GM21447 (cell line): ENCODE data around the gene DEAF1.

Experiments
- ATAC-seq: cut with Tn5 transposase; IDR thresholded peaks from one replicate; pipeline ENCODE4 v1.9.1; 2021; ENCODE audit not compliant: unreplicated experiment

The DEAF1 gene

DNA sequence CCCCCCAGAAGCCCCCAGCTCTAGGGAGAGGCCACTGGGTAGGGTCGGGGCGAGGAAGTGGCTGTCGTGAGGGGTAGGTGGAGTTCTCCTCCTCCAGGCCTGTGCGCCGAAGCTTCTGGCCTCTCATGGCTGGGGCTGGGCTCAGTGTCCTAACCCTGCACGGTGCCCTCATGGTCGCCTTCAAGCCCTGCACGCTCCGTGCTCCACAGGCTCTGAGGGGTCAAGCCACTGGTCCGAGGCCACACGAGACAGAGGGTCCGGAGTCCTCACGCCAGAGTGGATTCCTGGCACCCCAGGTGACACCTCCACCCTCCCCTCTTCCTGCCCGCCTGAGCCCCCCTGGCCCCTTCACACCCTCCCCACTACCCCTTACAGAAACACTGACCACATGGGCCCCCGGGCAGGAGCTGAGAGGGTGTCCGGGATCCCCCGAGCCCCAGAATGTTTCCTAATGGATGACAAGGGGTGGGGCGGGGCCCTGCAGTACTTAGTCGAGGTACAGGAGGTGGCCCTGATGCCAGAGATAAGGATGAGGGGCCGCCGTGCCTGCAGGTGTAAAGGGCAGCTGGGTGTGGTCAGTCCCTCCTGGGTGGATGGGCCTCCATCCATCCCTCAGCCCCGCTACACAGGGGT, 69.3 kb downstream of the DEAF1 start:
- ATAC-seq: no peak

DNA sequence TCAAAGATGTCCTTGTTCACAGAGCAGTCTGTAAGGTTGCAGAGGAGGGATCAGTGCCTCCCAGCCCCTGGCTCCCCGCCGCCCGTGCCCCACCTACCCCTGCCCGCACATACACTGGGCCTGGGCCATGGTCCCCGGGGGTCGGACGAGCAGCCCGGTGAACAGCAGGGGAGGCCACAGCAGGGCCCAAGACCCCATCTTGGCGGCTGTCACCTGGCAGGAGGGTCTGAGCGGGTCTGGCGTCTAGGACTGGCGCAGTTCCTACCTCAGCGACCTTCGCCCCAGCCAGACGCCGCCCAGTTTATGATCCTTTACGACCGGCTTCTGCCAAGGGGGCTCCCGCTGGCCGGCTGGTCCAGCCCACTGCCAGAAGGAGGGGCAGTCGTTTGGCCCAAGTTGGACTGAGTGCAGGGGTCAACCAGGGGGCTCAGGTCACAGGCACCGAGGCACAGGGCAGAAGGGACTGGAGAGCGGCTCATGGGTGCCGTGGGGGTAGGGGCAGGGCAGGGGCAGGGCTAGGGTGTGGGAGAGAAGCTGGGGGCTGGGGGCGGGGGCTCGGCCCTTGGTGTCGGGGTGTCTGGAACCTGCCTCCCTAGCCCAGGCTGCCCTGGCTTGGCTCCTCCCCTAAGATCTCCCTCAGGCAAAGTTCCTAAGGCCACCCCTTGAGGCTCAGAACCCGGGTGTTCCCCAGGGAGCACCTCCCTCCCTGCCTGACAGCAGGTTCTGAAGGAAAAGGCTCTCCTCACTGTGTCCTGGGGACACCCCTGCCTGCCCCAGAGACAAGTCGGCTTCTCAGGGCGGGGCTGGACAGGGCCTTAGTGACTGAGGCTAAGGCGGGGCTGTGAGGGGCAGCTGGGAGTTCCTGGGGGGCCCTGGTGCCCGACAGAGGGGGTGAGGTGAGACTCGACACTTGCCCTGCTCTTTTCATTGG, 70.1 kb downstream of the DEAF1 start, which contains the start of gene CDHR5:
Gene CDHR5, minus strand, starts transcription at position 251 of the 931 bp plus-strand sequence. Its CDS starts 53 bp downstream, at position 198.
- ATAC-seq: no peak

DNA sequence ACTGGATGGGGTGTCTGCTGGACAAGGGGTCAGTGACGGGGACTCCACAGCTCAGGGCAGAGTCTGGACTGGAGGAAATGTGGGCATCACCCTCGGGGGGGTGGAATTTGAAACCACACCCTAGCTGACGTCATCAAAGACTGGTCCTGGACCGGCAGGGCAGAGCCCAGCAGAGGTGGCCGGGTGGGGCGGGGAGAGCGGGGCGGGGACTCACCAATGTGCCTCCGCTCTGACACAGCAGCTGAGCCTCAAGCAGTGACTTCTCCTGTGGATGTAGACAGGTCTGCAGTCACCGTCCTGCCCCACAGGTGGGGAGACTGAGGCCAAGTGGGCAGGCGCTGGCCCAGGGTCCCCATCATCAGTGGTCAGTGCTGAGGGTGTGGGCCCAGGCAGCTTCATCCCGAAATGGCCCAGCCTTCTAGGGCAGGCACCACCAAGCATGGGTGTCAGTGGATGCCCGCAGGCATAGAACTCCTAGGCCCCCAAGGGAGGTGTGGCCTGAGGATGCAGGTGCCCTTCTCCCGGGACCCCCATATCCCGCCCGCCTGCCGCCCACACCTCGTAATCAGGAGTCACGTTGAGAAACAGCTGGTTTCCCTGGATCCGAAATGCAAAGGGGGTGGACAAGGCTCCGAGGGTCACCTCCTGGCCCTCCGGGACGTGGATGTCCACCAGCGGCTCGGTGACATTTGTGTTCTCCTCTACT, 70.9 kb downstream of the DEAF1 start:
- ATAC-seq: no peak

DNA sequence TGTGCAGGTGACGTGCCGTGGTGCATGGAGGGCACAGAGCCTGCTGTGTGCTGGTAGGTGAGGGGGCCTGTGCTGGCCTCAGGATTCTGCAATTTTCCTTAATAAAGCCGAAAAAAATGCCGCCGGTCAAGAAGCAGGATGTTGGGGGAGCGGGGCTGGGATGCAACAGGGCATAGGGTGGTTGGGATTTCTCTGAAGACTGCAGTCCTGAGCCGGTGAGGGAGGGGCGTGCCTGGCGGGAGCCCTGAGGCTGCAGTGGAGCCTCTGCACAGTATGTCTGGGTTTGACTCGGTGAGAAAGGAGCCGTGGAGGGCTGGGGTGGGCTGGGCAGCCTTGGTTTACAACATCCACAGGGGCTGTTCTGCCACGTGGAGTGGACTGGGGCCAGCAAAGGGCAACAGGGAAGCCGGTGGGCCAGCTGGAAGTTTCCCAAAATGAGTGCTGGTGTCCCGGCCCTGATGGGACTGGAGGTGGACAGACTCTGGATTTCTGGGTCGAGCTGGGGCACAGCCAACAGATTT, 71.6 kb downstream of the DEAF1 start:
- ATAC-seq: no peak

DNA sequence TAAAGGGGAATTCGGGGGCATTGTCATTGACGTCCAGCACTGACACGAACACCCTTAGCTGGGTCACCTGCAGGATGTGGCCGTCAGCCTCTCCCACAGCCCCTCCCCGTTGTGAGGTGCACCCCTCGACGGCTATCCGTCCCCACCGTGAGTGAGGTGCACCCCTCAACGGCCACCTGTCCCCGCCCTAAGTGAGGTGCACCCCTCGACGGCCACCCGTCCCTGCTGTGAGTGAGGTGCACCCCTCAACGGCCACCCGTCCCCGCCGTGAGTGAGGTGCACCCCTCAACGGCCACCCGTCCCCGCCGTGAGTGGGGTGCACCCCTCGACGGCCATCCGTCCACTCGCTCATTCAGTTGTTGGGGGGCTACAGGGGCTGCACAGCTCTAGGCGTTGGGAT, 73.2 kb downstream of the DEAF1 start:
- ATAC-seq: no peak

GRCh38 chr11:620935-621814, 73.8 kb downstream of the DEAF1 start:
- ATAC-seq: no peak

DNA sequence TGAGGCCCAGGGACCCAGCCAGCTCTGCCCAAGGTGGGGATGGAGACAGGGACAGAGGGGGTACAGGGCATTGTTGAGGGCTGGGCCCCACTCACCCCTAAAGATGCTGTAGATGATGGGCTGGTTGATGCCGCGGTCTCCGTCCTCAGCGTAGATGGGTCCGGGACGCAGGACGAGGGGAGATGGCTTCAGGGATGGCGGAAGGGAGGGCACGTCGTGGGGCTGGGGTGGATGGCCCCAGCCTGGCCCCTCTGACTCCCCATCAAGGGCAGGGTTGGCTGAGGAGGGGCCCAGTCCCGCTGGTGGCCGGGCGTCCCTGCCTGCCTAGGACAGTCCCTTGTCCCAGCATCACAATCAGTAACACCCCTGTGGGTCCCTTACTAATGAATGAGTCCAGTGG, 74.8 kb downstream of the DEAF1 start:
- ATAC-seq: no peak

GRCh38 chr11:619628-620050, 75.4 kb downstream of the DEAF1 start:
- ATAC-seq: no peak

GRCh38 chr11:618856-619627, 76.0 kb downstream of the DEAF1 start:
- no peak for ATAC-seq

GRCh38 chr11:617912-618682, 76.9 kb downstream of the DEAF1 start:
- ATAC-seq: no peak

- no peak for ATAC-seq
Measured at GRCh38 chr11:617199-617911, 77.7 kb downstream of the DEAF1 start.

GRCh38 chr11:616320-617198, 78.5 kb downstream of the DEAF1 start:
- ATAC-seq: no peak

DNA sequence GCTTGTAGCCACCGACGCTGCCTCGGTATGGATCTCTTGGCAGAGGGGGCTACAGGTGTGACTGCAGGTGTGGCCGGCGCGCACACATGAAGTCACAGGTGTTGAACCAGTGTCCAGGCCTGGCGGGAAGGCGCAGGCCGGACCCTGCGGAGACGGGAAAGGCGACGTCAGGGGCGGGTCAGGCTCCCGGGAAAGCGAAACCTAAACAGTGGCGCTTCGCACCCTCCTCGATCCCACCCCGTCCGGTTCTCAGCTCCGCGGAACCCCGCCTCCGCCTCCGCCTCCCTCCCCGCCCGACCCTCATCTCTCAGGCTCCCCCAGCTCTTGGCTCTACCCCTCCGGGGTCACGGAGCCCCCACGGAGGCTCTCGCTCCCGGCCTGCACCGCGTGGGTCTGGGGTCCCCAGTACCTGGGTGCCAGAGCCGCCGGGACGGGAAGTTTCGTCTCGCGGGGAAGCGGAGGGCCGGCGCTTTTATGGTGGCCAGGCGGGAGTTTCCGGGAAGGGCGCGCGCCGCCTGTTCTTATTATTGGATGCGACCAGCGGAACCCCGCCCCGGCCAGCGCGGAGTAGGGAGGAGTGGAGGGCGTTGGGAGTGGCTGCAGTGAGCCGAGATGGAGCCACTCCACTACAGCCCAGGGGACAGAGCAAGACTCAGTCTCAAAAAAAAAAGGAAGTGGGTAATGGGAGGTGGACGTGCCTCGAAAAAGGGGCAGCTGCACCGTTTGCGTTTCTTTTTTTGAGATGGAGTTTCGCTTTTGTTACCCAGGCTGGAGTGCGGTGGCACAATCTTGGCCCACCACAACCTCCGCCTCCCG, 79.3 kb downstream of the DEAF1 start, which contains the start of gene IRF7:
Gene IRF7, minus strand, starts transcription at position 447 of the 816 bp plus-strand sequence. CDS start 586 bp downstream, outside the sequence.
- peak; percentile 84 for ATAC-seq

DNA sequence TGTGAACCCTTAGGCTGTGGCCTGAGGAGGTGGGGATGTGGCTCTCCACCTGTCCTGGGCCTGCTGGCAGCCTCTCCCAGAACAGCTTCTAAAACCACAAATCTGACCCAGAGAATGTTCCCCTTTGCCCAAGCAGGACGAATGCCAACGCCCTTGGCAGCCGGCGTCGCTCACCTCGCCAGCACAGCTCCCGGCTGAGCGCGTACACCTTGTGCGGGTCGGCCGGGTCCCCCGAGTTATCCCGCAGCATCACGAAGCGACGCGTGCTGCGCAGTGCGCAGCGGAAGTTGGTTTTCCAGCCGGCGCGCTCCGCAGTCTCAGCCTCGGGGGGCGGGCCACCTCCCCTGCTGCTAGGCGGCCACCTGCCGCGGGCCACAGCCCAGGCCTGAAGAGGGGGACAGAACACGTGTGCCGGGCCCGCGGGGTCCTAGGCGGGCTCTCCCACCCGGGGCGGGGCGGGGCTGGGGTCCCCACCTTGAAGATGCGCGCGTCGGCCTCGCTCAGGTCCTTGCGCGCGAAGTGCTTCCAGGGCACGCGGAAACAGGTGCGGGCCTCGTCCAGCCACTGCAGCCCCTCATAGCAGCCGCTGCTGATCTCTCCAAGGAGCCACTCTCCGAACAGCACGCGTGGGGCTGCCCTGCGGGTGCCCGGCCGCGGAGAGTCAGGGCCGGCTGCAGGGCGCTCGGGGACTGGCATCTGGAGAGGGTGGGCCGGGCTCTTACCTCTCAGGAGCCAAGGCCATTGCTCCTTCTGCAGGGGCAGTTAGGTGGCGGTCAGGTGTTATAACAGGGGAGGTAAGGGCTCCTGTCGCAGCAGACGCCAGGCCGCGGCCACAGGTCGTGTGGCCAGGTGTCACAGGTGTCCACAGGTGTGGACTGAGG, 80.2 kb downstream of the DEAF1 start:
- no peak for ATAC-seq

DNA sequence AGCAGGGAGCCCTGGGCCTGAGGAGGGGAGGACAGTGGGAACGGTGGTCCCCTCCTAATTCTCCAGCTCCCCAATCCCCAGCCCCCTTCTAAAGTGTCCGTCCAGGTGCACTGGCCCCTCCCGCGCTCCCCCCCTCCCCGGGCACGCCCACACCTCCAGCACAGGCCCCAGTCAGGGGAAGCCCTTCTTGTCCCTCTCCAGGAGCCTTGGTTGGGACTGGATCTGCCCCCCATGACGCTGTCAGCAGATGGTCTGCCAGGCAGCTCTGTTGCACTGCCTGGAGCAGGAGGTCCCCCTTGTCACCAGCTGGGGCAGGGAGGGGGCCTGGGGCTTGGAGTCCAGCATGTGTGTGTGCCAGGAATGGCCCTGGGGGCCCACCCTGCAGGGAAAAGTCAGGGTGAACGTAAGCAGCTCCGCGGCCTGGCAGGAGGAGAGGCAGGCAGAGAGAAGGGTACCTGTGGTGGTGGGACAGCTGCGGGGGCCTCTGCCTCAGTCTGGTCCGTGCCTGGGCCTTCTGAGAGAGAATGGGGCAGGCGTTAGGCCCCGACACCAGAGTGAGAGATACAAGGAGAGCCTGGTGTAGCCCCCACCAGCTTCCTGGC, 80.9 kb downstream of the DEAF1 start:
- no peak for ATAC-seq
